Middle frontal gyrus (tissue), 1 donor: ENCODE results near the gene MCU.

ENCODE experiments used
- DNase-seq: peaks from one replicate; pipeline ENCODE4 v3.0.0-alpha.2; 2015; ENCODE audit warnings: low spot score; ENCODE audit errors: extremely low spot score

Gene MCU

DNA sequence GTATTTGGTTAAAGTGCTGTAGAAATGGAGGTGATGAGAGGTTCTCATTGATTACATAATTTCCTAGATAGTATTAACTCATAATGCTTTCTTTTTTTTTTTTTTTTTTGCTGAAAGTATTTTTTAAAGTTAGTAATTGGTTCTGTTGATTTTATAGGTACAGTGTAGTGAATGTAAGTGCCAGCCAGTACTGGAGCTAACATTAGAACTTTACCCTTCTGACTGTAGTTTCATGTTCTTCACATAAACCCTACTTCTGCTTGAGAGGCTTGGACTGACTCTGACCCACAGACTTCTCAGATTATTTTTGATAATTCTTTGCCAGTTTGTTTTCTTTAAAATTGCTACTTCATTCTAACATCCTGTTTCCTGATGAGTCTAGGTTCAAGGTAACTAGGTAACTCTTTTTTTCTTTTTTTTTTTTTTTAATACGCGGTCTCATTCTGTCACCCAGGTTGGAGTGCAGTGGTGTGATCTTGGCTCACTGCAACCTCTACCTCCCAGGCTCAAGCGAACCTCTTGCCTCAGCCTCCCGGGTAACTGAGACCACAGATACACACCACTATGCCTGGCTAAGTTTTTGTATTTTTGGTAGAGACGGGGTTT, 109.4 kb downstream of the MCU start:
- no peak for DNase-seq

DNA sequence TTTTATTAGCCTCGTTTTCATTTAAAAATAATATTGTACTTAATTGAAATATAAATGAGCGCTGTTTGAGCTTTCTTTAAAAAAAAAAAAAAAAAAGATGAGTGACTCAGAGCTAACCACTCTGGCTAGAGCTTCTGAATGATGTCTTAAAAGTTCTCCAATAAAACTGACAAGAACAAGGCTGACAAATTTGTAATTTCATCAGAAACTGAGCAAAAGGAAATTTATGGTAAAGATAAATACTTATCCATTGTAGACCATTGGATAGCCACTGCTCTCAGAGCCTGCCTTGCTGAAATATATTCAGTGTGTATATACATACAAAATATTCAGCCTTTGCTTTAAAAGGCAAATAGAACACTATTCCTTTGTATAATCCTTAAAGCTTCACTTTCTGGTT, 110.4 kb downstream of the MCU start:
- no peak for DNase-seq

DNA sequence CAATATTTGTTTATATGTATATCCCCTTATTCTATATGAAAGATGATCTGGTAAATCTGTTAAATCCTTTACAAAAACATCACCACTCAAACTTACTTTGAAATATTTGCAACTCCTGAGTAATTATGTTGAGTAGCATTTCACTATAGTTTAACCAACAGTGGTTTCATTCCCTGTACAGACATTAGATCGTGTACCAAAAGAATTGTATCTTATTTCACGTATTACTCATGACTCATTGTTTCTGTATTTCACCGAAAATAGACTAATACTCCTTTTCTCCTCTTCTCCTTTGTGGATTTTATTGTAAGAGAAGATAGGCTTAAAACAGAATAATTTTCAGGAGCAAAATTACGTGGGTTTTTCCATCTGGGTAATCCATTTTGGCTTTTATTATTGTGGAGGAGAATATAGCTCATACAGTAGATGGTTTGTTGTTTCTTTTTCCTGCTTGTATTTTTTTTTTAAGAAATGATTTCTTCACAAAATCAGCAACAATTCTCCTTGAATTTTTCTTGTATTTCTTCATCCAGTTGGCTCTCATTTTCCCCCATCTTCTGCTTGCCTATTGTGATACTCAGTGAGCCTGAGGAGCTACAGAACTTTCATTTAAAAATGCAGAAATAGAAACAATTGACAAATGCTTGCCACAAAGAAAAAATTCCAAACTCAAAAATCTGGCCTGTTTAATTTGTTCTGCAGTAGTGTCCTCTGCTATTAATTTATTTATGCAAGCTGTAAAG, 111.0 kb downstream of the MCU start:
- no peak for DNase-seq

DNA sequence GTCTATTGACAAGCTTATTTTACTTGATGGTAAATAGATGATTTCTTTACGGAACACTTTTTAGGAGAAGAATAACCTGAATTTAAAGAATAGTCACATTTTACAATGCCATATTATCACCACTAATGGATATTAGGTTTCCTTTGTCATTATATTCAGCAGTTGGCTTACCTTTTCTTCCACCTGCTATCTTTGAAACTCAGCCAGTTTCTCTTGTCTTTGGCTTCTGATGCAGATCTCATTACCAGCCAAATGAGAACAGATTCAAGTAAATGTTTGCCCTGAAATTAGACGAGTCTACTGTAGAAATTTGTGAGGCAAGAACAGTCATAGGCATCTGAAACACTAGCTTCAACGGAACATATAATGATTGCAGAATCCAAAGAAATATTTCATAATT, 116.1 kb downstream of the MCU start:
- DNase-seq: no peak

DNA sequence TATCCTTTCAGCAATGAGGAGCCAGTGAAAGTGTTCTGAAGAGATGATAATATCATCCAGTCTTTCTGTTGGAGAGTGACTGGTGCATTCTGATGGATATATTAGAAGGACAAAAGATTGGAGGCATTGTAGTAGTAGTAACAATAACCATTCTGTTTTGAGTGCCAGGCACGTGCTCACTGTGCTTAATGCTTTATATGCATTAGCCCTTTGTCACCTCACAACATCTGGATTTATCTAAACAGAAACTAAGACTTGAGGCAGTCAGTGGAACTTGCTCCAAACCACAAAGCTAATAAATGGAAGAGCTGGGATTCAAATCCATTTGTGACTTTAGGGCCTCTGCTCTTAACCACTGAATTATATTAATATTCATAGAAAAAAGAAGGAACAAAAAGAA, 117.1 kb downstream of the MCU start:
- DNase-seq: no peak

DNA sequence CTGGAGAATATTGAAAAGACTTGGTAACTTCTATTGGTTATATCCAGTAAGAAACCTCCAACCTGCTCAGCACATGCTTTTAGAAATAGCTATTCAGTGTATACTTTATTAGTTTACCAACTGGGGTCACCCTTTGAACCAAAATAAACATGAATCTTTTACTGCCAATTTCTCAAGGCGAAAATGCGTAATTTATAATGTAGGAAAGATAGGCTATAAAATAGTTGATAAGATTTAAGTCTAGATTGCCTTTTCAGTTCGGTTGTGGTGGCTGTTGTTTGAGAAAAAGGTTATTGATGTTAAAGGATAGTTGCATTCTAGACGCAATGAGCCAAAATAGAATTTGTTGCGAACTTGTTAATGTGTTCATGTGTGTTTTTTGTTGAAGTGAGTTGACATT, 119.0 kb downstream of the MCU start:
- DNase-seq: no peak

DNA sequence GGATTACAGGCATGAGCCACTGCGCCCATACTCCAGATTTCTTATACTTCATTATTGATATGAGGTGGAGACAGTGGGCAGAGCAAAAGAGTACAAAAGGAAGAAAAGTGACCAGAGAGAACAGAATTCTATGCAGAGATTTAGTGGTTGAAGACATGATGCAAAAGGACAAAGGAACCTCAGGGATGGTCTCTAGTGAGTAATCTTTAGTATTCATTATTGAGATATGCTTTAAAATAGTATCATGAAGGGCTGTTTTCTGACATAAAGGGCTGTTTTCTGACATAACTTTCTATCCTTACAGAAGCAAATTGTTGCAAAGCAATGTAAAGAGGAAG, 120.4 kb downstream of the MCU start:
- no peak for DNase-seq

DNA sequence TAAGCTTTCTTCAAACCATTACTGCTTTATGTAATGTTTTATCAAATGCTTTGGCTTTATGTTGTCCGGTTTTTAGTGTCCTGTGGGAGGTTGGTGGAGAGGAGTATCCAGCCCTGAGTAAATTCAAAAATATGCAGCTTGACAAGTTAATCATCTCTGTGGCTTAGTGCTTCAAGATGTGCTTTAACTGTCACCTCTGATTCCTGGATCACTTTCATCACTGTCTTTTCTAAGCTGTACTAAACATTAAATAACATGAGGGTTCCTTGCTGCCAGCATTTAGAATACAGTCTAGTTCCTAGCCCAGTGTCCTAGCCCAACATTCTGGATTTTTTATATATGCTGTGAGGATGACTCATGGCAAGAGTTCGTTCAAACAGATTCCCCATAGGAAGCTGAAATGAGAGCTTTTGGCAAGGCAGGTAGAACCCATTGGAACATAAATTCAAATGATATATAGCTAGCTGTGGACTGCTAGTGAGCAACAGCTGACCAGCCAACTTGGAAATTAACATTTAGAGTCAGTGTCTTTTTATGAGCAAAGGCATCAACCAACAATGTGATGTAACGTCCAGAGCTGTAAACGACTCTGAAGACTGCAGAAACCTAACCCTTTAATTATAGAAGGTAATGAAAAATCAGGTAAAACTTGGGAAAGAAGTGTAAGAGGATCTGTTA, 120.9 kb downstream of the MCU start:
- DNase-seq: no peak

DNA sequence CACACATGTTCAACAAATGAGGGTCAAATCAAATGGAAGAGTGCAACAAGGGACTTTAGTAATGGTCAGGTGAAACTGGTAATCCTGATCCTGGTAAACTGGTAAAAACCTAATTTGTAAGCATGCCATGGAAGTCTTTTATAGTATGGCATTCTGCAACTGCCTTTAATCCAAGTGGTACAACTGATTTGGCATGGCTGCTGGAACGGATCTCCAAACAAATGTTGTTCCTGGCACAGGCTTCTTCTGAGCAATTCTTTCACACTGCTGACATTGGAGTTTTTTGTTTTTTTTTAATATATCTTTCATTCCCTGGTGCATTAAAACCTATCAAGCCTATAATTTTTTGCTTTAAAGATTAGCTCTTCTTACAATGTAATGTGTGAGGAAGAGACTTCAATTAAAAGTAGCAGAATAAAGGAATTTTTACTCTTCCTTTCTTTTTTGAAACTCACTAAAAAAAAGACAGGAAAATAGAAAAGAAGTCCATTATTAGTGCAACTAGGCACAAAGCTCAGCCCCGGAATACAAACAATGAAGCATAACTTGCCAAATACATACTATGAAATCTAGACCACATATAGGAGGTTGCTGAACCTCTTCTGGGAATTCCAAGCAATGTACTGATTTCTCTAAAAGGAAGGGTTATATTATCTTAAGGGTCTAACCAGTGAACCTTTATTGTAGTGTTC, 122.3 kb downstream of the MCU start:
- no peak for DNase-seq

DNA sequence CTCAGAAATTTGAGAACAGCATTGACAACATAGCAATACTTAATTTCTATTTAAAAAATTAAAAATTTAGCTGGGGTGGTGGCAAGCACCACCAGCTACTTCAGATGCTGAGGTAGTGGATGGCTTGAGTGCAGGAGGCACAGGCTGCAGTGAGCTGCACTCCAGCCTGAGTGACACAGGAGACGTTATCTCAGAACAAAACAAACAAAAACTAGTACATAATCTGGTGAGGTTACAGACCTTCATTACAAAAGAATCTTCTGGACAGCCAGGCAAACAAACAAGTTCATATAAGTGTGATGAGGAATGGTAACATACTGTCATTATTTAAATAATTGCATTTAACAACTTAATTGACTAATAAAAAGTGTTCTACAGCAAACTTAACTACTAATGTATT, 124.6 kb downstream of the MCU start:
- DNase-seq: no peak

DNA sequence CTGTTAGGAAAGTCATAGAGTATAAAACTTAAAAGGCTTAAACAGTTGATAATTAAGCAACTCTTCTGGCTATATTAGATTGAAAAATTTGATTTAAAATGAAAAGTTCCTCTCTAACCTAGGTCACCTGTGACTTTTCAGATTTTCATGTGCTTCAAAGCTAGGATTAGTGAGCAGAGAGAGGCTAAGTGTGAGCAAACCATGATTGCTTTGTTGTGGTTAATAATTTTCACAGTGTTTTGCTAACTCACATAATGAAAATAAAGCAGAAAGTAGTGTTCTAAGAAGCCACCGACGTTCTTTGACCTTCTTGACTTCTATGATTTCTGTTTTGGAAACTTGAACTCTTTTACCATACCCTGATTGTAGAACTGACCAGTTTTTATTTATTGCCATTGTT, 126.1 kb downstream of the MCU start:
- no peak for DNase-seq

DNA sequence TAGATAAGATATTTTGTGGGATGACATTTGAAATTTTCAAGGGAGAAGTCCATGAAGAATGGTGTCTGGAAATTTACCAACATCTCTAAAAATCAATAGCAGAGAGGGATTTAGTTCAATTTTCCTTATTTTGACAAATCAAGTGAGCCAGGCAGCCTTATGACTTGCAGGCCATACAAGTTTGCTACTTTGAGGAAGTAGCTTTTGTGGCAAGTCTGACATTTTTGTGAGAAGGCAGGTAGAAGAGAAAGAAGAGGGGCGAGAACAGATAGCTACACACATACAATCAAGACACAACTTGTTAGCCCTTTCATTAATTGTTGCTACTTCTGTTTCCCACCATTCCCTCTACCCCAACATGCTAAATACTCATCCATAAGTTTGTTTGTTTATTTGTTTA, 127.1 kb downstream of the MCU start:
- DNase-seq: no peak

DNA sequence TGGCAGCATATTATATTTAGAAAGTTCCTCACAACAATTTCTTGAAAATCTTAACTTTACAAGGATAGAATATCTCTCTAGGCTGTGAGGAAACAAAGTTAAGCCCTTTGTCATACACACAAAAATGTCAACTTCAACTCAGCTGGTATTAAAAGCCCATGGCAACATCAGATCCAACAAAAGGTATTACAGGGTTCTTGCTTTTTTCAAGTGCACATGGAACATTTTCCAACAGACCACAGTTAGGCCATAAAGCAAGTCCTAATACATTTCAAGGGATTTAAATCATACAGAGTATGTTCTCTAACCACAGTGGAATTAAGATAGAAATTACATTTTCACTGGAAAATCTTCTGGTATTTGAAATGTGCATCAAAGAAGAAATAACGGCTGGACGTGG, 129.7 kb downstream of the MCU start:
- no peak for DNase-seq

DNA sequence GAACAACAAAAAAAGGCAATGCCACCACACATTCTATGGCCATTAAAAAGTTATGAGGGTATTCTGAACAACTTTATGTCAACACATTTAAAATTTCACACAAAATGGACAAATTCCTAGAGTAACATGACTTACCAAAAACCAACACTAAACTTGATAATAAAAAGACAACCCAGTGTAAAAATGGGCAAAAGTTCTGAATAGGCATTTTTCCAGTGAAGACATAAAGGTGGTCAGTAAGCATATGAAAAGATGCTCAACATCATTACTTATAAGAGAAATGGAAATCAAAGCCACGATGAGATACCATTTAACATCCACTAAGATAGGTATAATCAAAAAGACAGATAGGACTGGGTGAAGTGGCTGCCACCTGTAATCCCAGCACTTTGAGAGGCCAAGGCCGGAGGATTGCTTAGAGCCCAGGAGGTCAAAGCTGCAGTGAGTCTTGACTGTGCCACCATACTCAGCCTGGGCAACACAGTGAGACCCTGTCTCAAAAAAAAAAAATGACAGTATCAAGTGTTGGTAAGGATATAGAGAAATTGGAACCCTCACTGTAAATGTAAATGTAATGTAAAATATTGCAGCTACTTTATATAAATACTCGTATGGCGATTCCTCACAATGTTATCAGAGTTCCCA, 130.5 kb downstream of the MCU start:
- no peak for DNase-seq

DNA sequence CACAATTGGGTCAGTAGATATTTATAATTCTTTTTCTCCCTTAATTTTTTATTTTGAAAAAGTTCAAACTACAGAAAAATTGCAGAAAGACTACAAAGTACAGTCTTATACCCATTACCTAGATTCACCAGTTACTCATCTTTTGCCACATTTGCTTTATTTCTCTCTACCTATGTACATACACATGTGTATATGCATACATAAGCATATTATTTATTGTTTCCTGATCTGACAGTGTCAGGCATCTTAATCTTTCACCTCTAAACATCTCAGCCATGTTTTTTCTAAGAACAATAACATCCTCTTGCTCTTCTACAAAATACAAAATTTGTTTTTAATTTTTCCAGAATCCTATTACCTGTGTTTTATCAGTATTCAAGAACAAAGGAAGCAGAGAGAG, 133.2 kb downstream of the MCU start:
- no peak for DNase-seq

DNA sequence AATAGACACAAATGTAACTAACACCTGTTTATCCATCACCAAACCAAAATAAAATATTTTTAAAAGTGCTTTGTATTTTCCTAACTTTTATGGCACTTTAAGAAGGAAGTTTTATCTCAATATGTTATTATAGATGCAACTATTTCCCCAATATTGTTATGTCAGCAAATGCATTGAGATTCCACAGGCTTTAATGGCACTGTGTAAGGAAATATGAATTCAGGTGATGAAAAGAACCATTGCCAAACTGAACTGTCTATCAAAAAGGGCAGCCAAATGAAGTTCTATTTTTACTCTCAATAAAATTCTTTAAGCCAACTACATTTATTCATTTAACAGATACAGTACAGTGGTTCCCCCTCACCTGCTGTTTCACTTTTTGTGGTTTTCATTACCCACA, 134.4 kb downstream of the MCU start:
- no peak for DNase-seq

DNA sequence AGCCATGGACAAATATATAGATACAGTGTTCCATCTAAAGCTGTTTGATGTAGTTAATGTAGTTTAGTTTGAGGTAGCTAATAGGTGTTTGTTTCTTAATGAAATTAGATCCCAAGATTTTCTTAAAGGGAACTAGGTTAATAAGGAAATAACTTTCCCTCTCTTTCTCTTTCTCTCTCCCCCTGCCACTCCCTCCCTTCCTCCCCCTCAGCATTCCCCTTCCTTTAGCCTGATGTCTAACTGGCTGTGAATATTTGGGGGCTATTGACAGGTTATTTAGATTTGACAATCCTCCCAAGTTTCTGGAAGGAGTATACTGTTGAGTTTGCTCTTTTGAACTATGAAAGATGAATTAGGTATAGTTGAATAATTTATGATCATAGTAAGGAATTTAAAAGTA, 136.4 kb downstream of the MCU start:
- DNase-seq: no peak

DNA sequence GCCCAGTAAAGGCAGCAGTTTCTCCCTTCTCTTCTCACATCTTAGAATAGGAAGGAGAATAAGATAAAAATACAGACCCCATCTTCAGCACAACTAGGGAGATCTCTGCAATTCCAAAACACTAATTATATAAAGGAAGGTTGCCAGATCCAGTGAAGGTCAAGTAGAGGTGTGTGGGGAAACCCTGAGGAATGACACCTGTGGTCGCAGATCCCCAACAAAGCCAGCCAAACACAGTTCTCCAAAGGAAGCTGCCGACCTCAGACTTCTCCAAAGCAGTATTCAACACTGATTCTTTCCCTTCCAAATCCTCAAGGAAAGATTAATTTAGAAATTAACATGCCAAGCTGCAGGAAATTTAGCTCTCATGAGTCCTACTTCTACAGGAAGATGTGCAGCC, 138.7 kb downstream of the MCU start:
- DNase-seq: no peak

DNA sequence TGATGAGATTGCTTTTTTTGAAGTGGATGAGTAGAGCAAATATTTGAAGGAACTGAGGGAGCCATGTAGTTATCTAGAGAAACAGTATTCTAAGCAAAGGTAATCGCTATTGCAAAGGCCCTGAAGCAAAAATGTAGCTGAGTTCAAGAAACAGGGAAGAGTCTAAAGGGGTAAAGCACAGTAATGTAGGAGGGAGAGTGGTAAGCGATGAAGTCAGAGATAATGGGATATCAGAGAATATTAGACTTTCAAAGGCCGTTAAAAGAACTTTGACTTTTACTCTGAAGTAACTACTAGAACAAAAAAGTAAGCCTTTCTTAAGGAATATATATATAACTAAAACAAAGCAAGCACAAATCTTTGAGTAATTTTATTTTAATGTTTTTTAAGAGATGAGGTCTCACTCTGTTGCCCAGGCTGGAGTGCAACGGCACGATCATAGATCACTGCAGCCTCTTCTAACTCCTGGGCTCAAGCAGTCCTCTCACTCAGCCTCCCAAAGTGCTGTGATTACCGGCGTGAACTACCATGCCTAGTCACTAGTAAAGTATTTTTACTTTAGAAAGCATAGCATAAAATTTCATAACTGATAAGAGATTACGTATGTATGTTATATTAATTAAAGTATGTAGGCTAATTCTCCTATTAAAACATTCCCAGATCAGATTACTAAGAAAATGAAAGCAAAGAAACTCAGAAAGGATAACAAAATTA, 139.9 kb downstream of the MCU start:
- DNase-seq: no peak

DNA sequence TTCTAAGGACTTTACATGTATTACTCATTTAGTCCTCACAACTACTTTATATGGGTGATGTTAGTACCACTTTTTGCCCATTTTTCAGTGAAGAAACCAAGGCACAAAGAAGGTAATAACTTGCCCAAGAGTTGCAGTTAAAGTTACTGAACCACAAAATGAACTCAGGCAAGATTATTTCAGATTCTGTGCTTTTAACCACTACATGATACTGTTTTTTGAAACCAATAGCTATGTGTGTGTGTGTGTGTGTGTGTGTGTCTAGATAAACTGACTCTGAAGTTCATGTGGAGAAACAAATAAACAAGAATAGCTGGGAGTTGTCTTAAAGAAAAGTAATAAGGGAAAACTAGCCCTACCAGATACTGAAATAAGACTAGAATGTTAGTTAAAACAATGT, 140.8 kb downstream of the MCU start:
- no peak for DNase-seq

DNA sequence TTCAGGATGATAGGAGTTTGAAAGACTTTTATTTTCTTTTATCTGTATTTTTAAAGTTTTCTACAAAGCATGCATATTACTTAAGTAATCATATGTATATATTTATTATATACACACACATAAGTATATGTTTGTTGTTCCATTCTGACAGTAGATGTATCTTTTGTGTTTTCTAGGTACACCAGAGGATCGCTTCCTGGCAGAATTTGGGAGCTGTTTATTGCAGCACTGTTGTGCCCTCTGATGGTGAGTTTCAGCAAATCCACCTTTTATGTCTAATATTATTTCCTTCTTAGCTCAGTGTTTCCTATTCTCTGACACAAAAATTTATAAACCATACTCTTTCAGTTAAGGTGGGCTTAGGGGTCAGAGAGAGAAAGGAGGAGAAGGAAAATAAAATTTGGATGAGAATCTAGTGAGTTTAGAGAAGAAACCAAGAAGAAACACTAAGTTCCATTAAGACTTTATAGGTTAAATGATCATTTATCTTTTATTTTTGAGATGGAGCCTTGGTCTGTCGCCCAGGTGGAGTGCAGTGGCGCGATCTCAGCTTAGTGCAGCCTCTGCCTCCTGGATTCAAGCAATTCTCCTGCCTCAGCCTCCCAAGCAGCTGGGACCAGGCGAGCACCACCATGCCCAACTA, 142.4 kb downstream of the MCU start:
- peak; percentile 52 for DNase-seq
